ENCODE measurements around the gene CFAP100. TPM values are rescaled to one million over a fixed set of nuclear protein-coding genes. Genes with fewer than 3 reads are reported as not detected.

CFAP100 gene
- total RNA-seq, 1 donor from 2014 or later = 4.3 TPM

- no peak for TF ChIP-seq CTCF (conservative IDR thresholded peaks at IDR 0.05)
- no peak for DNase-seq (ENCODE audit: extremely low spot score, unreplicated experiment)
- peaks cover 26% of the 10 kb centered on the region for H3K4me1 Mint-ChIP-seq (ENCODE audit: unreplicated experiment)
- H3K9me3 Mint-ChIP-seq = no peaks in the 10 kb centered on the region
- no peak overlapping the region for H3K4me3 Mint-ChIP-seq
- H3K27me3 Mint-ChIP-seq = peaks cover 3% of the 10 kb centered on the region
- no peaks in the 10 kb centered on the region for H3K36me3 Mint-ChIP-seq
- no peak overlapping the region for H3K27ac Mint-ChIP-seq
Measured at GRCh38 chr3:126484662-126485061, 90.0 kb downstream of the CFAP100 start.

- peaks cover 26% of the 10 kb centered on the region for H3K4me1 Mint-ChIP-seq (ENCODE audit: unreplicated experiment)
- no peak overlapping the region for H3K4me3 Mint-ChIP-seq
- no peaks in the 10 kb centered on the region for H3K36me3 Mint-ChIP-seq
- H3K27me3 Mint-ChIP-seq = peaks cover 3% of the 10 kb centered on the region
- no peak for TF ChIP-seq CTCF (conservative IDR thresholded peaks at IDR 0.05)
- DNase-seq (ENCODE audit: extremely low spot score, unreplicated experiment) = no peak
- no peak overlapping the region for H3K27ac Mint-ChIP-seq
- no peaks in the 10 kb centered on the region for H3K9me3 Mint-ChIP-seq
Measured at GRCh38 chr3:126485176-126485897, 90.6 kb downstream of the CFAP100 start.

- H3K27ac Mint-ChIP-seq = no peak overlapping the region
- peaks cover 3% of the 10 kb centered on the region for H3K27me3 Mint-ChIP-seq
- no peak for TF ChIP-seq CTCF (conservative IDR thresholded peaks at IDR 0.05)
- peaks cover 26% of the 10 kb centered on the region for H3K4me1 Mint-ChIP-seq (ENCODE audit: unreplicated experiment)
- H3K4me3 Mint-ChIP-seq = no peak overlapping the region
- no peaks in the 10 kb centered on the region for H3K9me3 Mint-ChIP-seq
- H3K36me3 Mint-ChIP-seq = no peaks in the 10 kb centered on the region
- DNase-seq (ENCODE audit: extremely low spot score, unreplicated experiment) = no peak
Measured at GRCh38 chr3:126485956-126486355, 91.2 kb downstream of the CFAP100 start.

Other genes with a start within 250 kb of the CFAP100 start
- gene ALDH1L1, start 214.3 kb upstream of the CFAP100 start, total RNA-seq (ENCODE audit: low replicate concordance) = 5.0 and 10.2 TPM in 2 replicates
- gene KLF15, start 37.5 kb upstream of the CFAP100 start, total RNA-seq (ENCODE audit: low replicate concordance) = 2.4 and 7.9 TPM in 2 replicates
- 29.0 and 30.0 TPM in 2 replicates for gene ZXDC, start 81.0 kb downstream of the CFAP100 start, total RNA-seq (ENCODE audit: low replicate concordance)
- gene UROC1, start 122.9 kb downstream of the CFAP100 start, total RNA-seq (ENCODE audit: low replicate concordance) = not detected in 2 replicates
- 0.31 and 0.67 TPM in 2 replicates for gene CHST13, start 129.2 kb downstream of the CFAP100 start, total RNA-seq (ENCODE audit: low replicate concordance)
- not detected in 2 replicates for gene C3orf22, start 164.0 kb downstream of the CFAP100 start, total RNA-seq (ENCODE audit: low replicate concordance)

All from type B pancreatic cell (in vitro differentiated cells).